Measurements from ENCODE around the gene BOD1L1.

Gene BOD1L1

GRCh38 chr4:13553081-13553480 lies 74.4 kb downstream of the BOD1L1 start:
- no peak for DNase-seq

- peak; percentile 22 to 46 for DNase-seq
These were observed 78.5 kb downstream of the BOD1L1 start for GRCh38 chr4:13548984-13549546.

GRCh38 chr4:13548059-13548983 lies 79.2 kb downstream of the BOD1L1 start:
- no peak for DNase-seq

GRCh38 chr4:13547485-13548041 lies 80.0 kb downstream of the BOD1L1 start:
- no peak for DNase-seq

- no peak for DNase-seq
These were observed 80.5 kb downstream of the BOD1L1 start for GRCh38 chr4:13546941-13547484.

GRCh38 chr4:13546142-13546940 lies 81.2 kb downstream of the BOD1L1 start:
- no peak for DNase-seq

GRCh38 chr4:13545394-13545808 lies 82.1 kb downstream of the BOD1L1 start:
- DNase-seq = no peak

- DNase-seq = peak; percentile 74 to 81
These were observed 82.7 kb downstream of the BOD1L1 start for GRCh38 chr4:13544606-13545393.

- DNase-seq = peak; percentile 8 to 16
These were observed 83.5 kb downstream of the BOD1L1 start, which contains the start of gene NKX3-2 for GRCh38 chr4:13543839-13544605. Gene NKX3-2 (minus strand): TSS chr4:13544508. CDS start chr4:13544414, 94 bp downstream.

- DNase-seq = no peak
These were observed 84.3 kb downstream of the BOD1L1 start for GRCh38 chr4:13543032-13543838.

GRCh38 chr4:13542577-13543031 lies 84.9 kb downstream of the BOD1L1 start:
- no peak for DNase-seq

GRCh38 chr4:13541720-13542576 lies 85.6 kb downstream of the BOD1L1 start:
- DNase-seq = no peak

- DNase-seq = no peak
These were observed 86.3 kb downstream of the BOD1L1 start for GRCh38 chr4:13541176-13541604.

GRCh38 chr4:13540446-13541175 lies 86.9 kb downstream of the BOD1L1 start:
- no peak for DNase-seq

- no peak for DNase-seq
These were observed 87.7 kb downstream of the BOD1L1 start for GRCh38 chr4:13539619-13540445.

- DNase-seq = no peak
These were observed 88.4 kb downstream of the BOD1L1 start for GRCh38 chr4:13539047-13539618.

- no peak for DNase-seq
These were observed 89.0 kb downstream of the BOD1L1 start for GRCh38 chr4:13538427-13538973.

All from SHP77 (cell line).